SK-N-SH treated with all-trans-retinoic acid at 6 μM for 48 hours (cell line): Measurements from ENCODE around the gene SDHA.
"Not testable (repeated sequence)": the region's sequence is repeated elsewhere in the genome, so short reads cannot be mapped to it uniquely, and the experiment has no call there.

Experiments
- PATZ1 ChIP-seq: fragments of 250-450 bp; sonication (Bioruptor Pico); IDR thresholded peaks from 2 replicates; pipeline ENCODE4 v1.8.0; 2020; ENCODE audit warnings: mild to moderate bottlenecking, moderate library complexity, borderline replicate concordance
- TSHZ2 ChIP-seq: fragments of 250-450 bp; sonication (Bioruptor Pico); IDR thresholded peaks from 2 replicates; pipeline ENCODE4 v1.5.0; 2020; ENCODE audit warnings: mild to moderate bottlenecking, moderate library complexity

- TF ChIP-seq PATZ1, TSHZ2 (CRISPR knock-in tag): not testable (repeated sequence)
Observed at GRCh38 chr5:273091-273490, 55.0 kb downstream of the SDHA start.
